SK-N-SH (cell line): ENCODE measurements around the gene AHNAK. TPM values are rescaled to one million over a fixed set of nuclear protein-coding genes. Genes with fewer than 3 reads are reported as not detected.

Experiments
- CTCF ChIA-PET: fragments of 300-600, 350-600 bp; formaldehyde crosslinking; extraction: SDS; loops from one replicate; lab custom pipeline; 2021; lab: Yijun Ruan, JAX
- POLR2A ChIA-PET: fragments of 350-600 bp; sonication (Branson Sonifier 250); formaldehyde crosslinking; extraction: SDS; loops from one replicate; lab custom pipeline; 2020; ENCODE audit warnings: antibody characterized with exemption, inconsistent platforms; lab: Yijun Ruan, JAX
- DNase-seq: peaks from one replicate; pipeline ENCODE4 v3.0.0; 2012
- H2AFZ ChIP-seq: fragments of 200-600 bp; sonication (generic); 2 replicates; pipeline ENCODE4 v1.8.1; 2016; ENCODE audit warnings: antibody characterized with exemption, mild to moderate bottlenecking, low read depth
- H3F3A ChIP-seq: fragments of 200-600 bp; sonication (generic); replicated peaks from 2 replicates; pipeline ENCODE3; 2016; ENCODE audit warnings: antibody characterized with exemption, mild to moderate bottlenecking; ENCODE audit not compliant: insufficient read depth
- H3K27ac ChIP-seq, 2 experiments: fragments of 200-500 bp in 1 of 2; fragments of 200-600 bp in 1 of 2; sonication (Bioruptor generic) in 1 of 2; sonication (generic), shearing (Covaris generic) in 1 of 2; 2 replicates each; pipeline versions ENCODE4 v1.5.1 to v1.6.1; 2014 to 2016; ENCODE audit warnings: low read depth in 2 of 2, inconsistent platforms in 1 of 2, low read length in 1 of 2, mild to moderate bottlenecking in 1 of 2, mixed read lengths in 1 of 2
- H3K27me3 ChIP-seq: fragments of 200-600 bp; sonication (generic), shearing (Covaris generic); 2 replicates; pipeline ENCODE4 v1.6.1; 2016; ENCODE audit warnings: mixed run types; ENCODE audit not compliant: insufficient read depth
- H3K36me3 ChIP-seq, 2 experiments: fragments of 200-500 bp in 1 of 2; fragments of 200-600 bp in 1 of 2; sonication (Bioruptor generic) in 1 of 2; sonication (generic) in 1 of 2; replicated peaks in 1 of 2; 2 replicates each; pipeline versions ENCODE3 to v1.5.1; 2014 to 2016; ENCODE audit warnings: low read length in 1 of 2, mild to moderate bottlenecking in 1 of 2; ENCODE audit not compliant: insufficient read depth in 2 of 2, control insufficient read depth in 1 of 2
- H3K4me1 ChIP-seq, 2 experiments: fragments of 200-500 bp in 1 of 2; fragments of 200-600 bp in 1 of 2; sonication (Bioruptor generic) in 1 of 2; sonication (generic), shearing (Covaris generic) in 1 of 2; 2 replicates each; pipeline versions ENCODE4 v1.5.1 to v1.6.1; 2014 to 2016; ENCODE audit warnings: low read depth in 1 of 2, low read length in 1 of 2, mixed run types in 1 of 2; ENCODE audit not compliant: insufficient read depth in 2 of 2, control insufficient read depth in 1 of 2
- H3K4me2 ChIP-seq: fragments of 200-600 bp; sonication (generic), shearing (Covaris generic); 2 replicates; pipeline ENCODE4 v1.6.1; 2017; ENCODE audit warnings: mixed run types
- H3K4me3 ChIP-seq, 2 experiments: fragments of 200-500 bp in 1 of 2; fragments of 200-600 bp in 1 of 2; sonication (Bioruptor generic) in 1 of 2; sonication (generic), shearing (Covaris generic) in 1 of 2; 2 replicates each; pipeline versions ENCODE4 v1.5.1 to v1.8.1; 2014 to 2016; ENCODE audit warnings: low read depth in 2 of 2, inconsistent platforms in 1 of 2, low read length in 1 of 2, mild to moderate bottlenecking in 1 of 2, mixed read lengths in 1 of 2, moderate library complexity in 1 of 2
- H3K79me2 ChIP-seq: fragments of 200-600 bp; sonication (generic); 2 replicates; pipeline ENCODE4 v1.8.1; 2017; ENCODE audit warnings: mild to moderate bottlenecking; ENCODE audit not compliant: insufficient read depth
- H3K9ac ChIP-seq: fragments of 200-600 bp; sonication (generic); 2 replicates; pipeline ENCODE4 v1.6.1; 2017; ENCODE audit warnings: mixed run types
- H3K9me2 ChIP-seq: fragments of 200-600 bp; sonication (generic); 2 replicates; pipeline ENCODE4 v1.6.1; 2017; ENCODE audit warnings: mixed run types
- H3K9me3 ChIP-seq: fragments of 200-600 bp; sonication (generic); 2 replicates; pipeline ENCODE4 v1.6.1; 2017; ENCODE audit warnings: mixed run types, mild to moderate bottlenecking, moderate library complexity
- H4K20me1 ChIP-seq: fragments of 200-600 bp; sonication (generic); 2 replicates; pipeline ENCODE4 v1.6.1; 2017; ENCODE audit warnings: mild to moderate bottlenecking, mixed run types; ENCODE audit not compliant: insufficient read depth
- FOXJ3 ChIP-seq: sonication (generic); formaldehyde crosslinking; IDR thresholded peaks from 2 replicates; pipeline ENCODE4 v1.5.1; 2020; ENCODE audit warnings: mild to moderate bottlenecking, missing genetic modification reagents
- JUND ChIP-seq: IDR thresholded peaks from 2 replicates; pipeline ENCODE4 v1.4.0; 2012
- MEF2A ChIP-seq: IDR thresholded peaks from 2 replicates; pipeline ENCODE4 v1.4.0; 2012; ENCODE audit warnings: low read depth, borderline replicate concordance
- NFIC ChIP-seq: IDR thresholded peaks from 2 replicates; pipeline ENCODE4 v1.4.0; 2012; ENCODE audit warnings: borderline replicate concordance
- NRF1 ChIP-seq: IDR thresholded peaks from 2 replicates; pipeline ENCODE4 v1.6.1; 2012; ENCODE audit warnings: low read depth, mild to moderate bottlenecking, low read length
- POLR2AphosphoS5 ChIP-seq: IDR thresholded peaks from 2 replicates; pipeline ENCODE4 v1.6.1; 2012; ENCODE audit warnings: low read depth, low read length
- SIN3A ChIP-seq: IDR thresholded peaks from 2 replicates; pipeline ENCODE4 v1.6.1; 2012; ENCODE audit warnings: low read depth, mild to moderate bottlenecking, low read length, moderate library complexity, borderline replicate concordance
- YY1 ChIP-seq: IDR thresholded peaks from 2 replicates; pipeline ENCODE4 v1.4.0; 2012; ENCODE audit warnings: low read depth, mild to moderate bottlenecking
- WGBS: methylation state at CpG from one replicate; pipeline ENCODE4 v1.1.6; 2017; ENCODE audit warnings: low lambda C conversion rate; 5-methylcytosine and 5-hydroxymethylcytosine counted together
- polyA plus RNA-seq, 3 experiments: library from polyadenylated mRNA; depleted of rRNA; stranded (reverse); fragments of >200 nt; gene quantifications; 2 replicates each; pipeline ENCODE4 v1.2.3, GENCODE V29; 2012
- TF ChIP-seq, protein P1 (sequence below): fragments of 150-350 bp; IDR thresholded peaks from 2 replicates; pipeline ENCODE4 v1.6.1; 2016; ENCODE audit warnings: mild to moderate bottlenecking, low read depth, low read length
- TF ChIP-seq, protein P2 (sequence below): IDR thresholded peaks from 2 replicates; pipeline ENCODE4 v1.6.1; 2012; ENCODE audit warnings: mild to moderate bottlenecking, low read depth, low read length, moderate library complexity
- TF ChIP-seq, protein P3 (sequence below): IDR thresholded peaks from 2 replicates; pipeline ENCODE4 v1.4.0; 2012; ENCODE audit warnings: low read depth, borderline replicate concordance

Gene AHNAK
- polyA plus RNA-seq, 1 of the 3 experiments (the other 2 are of a cell fraction), result 57.8 TPM

DNA sequence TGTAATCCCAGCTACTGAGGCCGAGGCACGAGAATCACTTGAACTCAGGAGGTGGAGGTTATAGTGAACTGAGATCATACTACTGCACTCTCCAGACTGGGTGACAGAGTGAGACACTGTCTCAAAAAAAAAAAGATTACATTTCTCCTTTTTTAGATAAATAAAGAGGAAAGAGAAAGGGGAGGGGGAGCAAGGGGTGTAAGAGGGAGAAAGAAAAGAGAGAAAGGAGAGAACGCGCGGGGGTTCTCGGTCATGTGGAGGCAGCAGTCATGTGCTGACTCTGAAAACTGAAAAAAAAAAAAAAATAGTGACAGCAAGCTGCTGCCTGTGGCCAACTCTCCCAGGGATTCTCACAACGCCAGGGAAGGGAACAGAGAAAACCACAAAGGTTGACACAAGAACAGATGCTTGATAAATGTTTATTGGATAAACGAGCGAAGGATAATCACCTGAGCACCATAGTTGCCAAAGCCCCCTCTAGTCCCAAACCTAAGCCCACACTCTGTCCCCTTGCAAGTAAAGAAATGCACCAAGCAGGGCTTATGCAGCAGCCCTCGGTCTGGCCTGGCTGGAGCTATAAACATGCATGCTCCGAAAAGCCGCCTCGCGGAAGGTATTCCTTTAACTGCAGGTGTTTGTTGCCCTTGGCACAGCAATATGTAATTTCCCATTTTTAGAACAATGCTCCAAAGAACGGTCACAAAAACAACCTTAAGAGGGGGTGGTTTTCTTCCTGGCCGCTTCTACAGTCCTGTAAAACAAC is 113.3 kb downstream of the AHNAK start (continued):
- TF ChIP-seq, protein P1, sequence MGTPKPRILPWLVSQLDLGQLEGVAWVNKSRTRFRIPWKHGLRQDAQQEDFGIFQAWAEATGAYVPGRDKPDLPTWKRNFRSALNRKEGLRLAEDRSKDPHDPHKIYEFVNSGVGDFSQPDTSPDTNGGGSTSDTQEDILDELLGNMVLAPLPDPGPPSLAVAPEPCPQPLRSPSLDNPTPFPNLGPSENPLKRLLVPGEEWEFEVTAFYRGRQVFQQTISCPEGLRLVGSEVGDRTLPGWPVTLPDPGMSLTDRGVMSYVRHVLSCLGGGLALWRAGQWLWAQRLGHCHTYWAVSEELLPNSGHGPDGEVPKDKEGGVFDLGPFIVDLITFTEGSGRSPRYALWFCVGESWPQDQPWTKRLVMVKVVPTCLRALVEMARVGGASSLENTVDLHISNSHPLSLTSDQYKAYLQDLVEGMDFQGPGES, result no peak
- TF ChIP-seq YY1, result no peak
- TF ChIP-seq SIN3A, result no peak
- no peak for TF ChIP-seq NRF1

DNA sequence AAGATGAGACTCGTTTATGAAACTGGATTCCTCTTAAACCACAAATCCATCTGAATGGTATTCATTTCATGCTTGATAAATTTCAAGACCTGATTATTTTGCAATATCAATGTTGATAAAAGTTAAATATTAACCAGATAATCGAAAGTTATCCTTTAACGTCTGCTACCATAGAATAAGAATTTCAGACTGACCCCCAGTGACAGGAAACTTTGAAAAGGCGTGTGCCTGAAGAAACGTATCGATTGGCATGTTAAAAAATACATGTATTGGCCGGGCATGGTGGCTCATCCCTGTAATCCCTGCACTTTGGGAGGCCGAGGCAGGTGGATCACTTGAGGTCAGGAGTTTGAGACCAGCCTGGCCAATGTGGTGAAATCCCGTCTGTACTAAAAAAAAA is 113.9 kb downstream of the AHNAK start:
- Histone ChIP-seq H3K9ac (no peak overlapping the region), H3K4me2 (no peak overlapping the region), H3K4me3 (no peak overlapping the region), H3K79me2 (no peaks in the 10 kb centered on the region), H3K4me1 (peaks cover 13 to 27% of the 10 kb centered on the region in 2 experiments), H3K27ac (peak overlapping the region in 1 of 2 experiments; percentile 75; a peak in 2 of 4 replicates), H3F3A (peaks cover 42% of the 10 kb centered on the region), H2AFZ (no peak overlapping the region), H3K27me3 (no peaks in the 10 kb centered on the region), H3K36me3 (no peaks in the 10 kb centered on the region), H4K20me1 (no peaks in the 10 kb centered on the region), H3K9me2 (no peaks in the 10 kb centered on the region), H3K9me3 (no peaks in the 10 kb centered on the region)
- TF ChIP-seq, protein P2, sequence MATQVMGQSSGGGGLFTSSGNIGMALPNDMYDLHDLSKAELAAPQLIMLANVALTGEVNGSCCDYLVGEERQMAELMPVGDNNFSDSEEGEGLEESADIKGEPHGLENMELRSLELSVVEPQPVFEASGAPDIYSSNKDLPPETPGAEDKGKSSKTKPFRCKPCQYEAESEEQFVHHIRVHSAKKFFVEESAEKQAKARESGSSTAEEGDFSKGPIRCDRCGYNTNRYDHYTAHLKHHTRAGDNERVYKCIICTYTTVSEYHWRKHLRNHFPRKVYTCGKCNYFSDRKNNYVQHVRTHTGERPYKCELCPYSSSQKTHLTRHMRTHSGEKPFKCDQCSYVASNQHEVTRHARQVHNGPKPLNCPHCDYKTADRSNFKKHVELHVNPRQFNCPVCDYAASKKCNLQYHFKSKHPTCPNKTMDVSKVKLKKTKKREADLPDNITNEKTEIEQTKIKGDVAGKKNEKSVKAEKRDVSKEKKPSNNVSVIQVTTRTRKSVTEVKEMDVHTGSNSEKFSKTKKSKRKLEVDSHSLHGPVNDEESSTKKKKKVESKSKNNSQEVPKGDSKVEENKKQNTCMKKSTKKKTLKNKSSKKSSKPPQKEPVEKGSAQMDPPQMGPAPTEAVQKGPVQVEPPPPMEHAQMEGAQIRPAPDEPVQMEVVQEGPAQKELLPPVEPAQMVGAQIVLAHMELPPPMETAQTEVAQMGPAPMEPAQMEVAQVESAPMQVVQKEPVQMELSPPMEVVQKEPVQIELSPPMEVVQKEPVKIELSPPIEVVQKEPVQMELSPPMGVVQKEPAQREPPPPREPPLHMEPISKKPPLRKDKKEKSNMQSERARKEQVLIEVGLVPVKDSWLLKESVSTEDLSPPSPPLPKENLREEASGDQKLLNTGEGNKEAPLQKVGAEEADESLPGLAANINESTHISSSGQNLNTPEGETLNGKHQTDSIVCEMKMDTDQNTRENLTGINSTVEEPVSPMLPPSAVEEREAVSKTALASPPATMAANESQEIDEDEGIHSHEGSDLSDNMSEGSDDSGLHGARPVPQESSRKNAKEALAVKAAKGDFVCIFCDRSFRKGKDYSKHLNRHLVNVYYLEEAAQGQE, result no peak
- TF ChIP-seq MEF2A (no peak), JUND (no peak), POLR2AphosphoS5 (no peak), FOXJ3 (CRISPR knock-in tag) (no peak), NFIC (no peak)
- TF ChIP-seq, protein P3, sequence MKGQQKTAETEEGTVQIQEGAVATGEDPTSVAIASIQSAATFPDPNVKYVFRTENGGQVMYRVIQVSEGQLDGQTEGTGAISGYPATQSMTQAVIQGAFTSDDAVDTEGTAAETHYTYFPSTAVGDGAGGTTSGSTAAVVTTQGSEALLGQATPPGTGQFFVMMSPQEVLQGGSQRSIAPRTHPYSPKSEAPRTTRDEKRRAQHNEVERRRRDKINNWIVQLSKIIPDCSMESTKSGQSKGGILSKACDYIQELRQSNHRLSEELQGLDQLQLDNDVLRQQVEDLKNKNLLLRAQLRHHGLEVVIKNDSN, result no peak
- ChIA-PET CTCF (interaction anchor here (3.2 kb wide), 1 partner anchor 8 kb away, joined by 16 read pairs; no protein-coding TSS in a partner anchor), POLR2A (no interaction called here)
- 79% methylated on average over 9 of the region's 9 CpGs for WGBS
- DNase-seq, result no peak
